Bronchial smooth muscle cell (primary cell): ENCODE measurements around the gene OR10X1. TPM values are rescaled to one million over a fixed set of nuclear protein-coding genes. Genes with fewer than 3 reads are reported as not detected.

ENCODE experiments used
- total RNA-seq: library from RNA; depleted of rRNA; stranded (reverse); fragments of >200 nt; gene quantifications from 2 replicates; pipeline ENCODE4 v1.2.1, GENCODE V29; 2014

Gene OR10X1, protein sequence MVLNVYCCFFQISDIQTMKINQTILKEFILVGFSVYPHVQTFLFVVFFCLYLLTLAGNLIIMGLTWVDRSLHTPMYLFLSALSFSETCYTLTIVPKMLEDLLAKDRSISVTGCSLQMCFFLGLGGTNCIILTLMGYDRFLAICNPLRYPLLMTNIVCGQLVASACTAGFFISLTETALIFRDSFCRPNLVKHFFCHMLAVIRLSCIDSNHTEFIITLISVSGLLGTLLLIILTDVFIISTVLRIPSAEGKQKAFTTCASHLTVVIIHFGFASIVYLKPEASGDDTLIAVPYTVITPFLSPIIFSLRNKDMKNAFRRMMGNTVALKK
- total RNA-seq = not detected in 2 replicates

DNA sequence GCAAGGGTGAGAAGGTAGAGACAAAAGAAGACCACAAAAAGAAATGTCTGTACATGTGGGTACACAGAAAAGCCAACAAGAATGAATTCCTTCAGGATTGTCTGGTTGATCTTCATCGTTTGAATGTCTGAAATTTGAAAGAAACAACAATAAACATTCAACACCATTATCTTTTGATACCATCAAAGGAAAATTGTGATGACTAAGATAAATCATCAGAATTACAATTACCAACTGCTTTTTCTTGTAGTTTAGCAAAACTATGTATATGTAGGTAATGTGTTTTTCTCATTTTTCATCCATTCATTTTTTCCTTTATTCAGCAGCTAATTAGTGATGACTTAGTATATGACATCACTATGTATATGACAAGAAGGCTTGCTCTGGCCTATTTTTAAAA, at the start of gene OR10X1:
Gene OR10X1, minus strand, starts transcription at position 167 of the 400 bp plus-strand sequence. Its CDS starts 0 bp downstream, at position 167.

DNA sequence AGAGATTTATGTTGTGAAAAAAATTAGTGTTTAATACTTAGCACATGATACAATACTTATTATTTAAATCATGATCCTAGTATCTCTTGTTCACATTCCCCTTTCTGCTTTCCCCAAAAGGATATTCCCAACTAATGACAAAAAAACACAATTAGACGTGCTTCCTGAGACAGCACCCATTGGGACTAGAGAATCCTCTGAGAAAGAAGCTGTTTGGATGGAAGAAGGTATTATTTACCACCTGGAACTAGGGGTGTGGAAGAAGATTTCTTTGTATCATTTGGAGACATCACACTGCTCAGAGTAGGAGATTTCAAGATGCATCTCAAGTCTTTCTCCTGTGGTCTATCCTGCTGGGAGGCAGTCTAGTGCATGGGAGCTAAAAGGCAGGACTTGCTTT, 25.3 kb upstream of the OR10X1 start, which contains the start of gene OR10Z1:
Gene OR10Z1, plus strand, starts transcription at position 301 of the 400 bp plus-strand sequence. CDS start 1,171 bp downstream, outside the sequence.

DNA sequence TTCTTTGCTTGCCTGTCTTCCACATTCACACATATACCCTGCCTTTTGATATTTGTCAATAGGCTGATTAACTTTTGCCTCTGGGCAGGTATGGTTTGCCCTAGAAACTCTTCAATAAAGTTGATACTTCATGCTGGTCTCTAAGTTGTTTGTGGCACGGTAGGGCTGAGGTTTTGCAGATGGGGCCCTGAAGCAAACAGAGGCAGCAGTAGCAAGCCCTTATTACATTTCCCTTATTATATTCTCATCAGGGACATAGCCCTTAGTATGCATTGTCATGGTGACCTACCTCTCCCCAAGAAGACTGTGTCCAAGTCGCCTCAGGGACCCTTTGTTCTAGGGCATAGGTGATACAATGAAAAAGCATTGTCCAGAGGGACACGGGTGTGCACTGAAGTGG, 9.2 kb downstream of the OR10X1 start, which contains the start of gene OR6P1:
Gene OR6P1, minus strand, starts transcription at position 101 of the 400 bp plus-strand sequence. CDS start 6,976 bp downstream, outside the sequence.

DNA sequence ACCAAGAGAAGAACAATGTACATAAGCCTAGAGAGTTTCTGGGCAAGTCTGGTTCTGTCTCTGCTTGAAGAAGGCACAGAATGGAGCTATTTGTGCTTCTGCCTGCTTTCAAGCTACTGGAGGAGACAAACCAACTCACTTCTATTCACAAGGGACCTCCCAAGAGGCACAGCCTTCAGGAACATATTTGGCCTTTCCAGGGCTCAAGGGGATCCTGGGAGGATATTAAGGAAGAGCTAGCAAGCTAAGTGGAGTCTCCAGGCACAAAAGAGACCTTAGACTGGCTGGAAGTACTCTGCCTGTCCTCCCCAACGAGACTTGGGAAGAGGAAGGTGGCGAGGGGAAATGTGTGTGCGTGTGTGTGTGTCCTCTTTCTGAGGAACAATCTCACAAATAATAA, 25.3 kb downstream of the OR10X1 start, which contains the start of gene OR6Y1:
Gene OR6Y1, minus strand, starts transcription at position 54 of the 400 bp plus-strand sequence. CDS start 6,300 bp downstream, outside the sequence.

Other genes starting within 250 kb of the OR10X1 start
- not detected in 2 replicates for gene CD1B, start 248.4 kb downstream of the OR10X1 start, total RNA-seq
- not detected in 2 replicates for gene CD1E, start 226.0 kb downstream of the OR10X1 start, total RNA-seq
- not detected in 2 replicates for gene OR10T2, start 180.4 kb downstream of the OR10X1 start, total RNA-seq
- not detected in 2 replicates for gene OR10K2, start 153.7 kb downstream of the OR10X1 start, total RNA-seq
- gene OR10K1, start 118.1 kb downstream of the OR10X1 start, total RNA-seq = not detected in 2 replicates
- gene OR10R2, start 107.7 kb downstream of the OR10X1 start, total RNA-seq = not detected in 2 replicates
- gene OR6Y1, start 25.5 kb downstream of the OR10X1 start, total RNA-seq = not detected in 2 replicates
- gene OR6P1, start 9.3 kb downstream of the OR10X1 start, total RNA-seq = not detected in 2 replicates
- not detected in 2 replicates for gene OR10Z1, start 25.4 kb upstream of the OR10X1 start, total RNA-seq
- 0.52 TPM in 1 of 2 replicates, not detected in the other for gene SPTA1, start 106.8 kb upstream of the OR10X1 start, total RNA-seq
- not detected in 2 replicates for gene OR6K2, start 120.8 kb upstream of the OR10X1 start, total RNA-seq
- gene OR6K3, start 140.8 kb upstream of the OR10X1 start, total RNA-seq = not detected in 2 replicates
- gene OR6K6, start 174.8 kb upstream of the OR10X1 start, total RNA-seq = not detected in 2 replicates
- not detected in 2 replicates for gene OR6N1, start 192.3 kb upstream of the OR10X1 start, total RNA-seq
- not detected in 2 replicates for gene OR6N2, start 201.3 kb upstream of the OR10X1 start, total RNA-seq